GM12878 (cell line): ENCODE data around the gene HMCES. TPM values are rescaled to one million over a fixed set of nuclear protein-coding genes. Genes with fewer than 3 reads are reported as not detected.

Source experiments
- ATAC-seq: fragments of 200-7000 bp; cut with Tn5 transposase; 3 replicates; pipeline ENCODE4 v1.9.1; 2020; ENCODE audit warnings: mild to moderate bottlenecking, moderate library complexity
- BruUV-seq: library from RNA; stranded (reverse); fragments of 400-500 nt; replicated peaks from 2 replicates; lab custom pipeline; 2021; lab: Mats Ljungman, UMichigan
- CTCF ChIA-PET: fragments of 300-600 bp; sonication (Branson Sonifier 250); formaldehyde crosslinking; extraction: SDS; loops from one replicate; lab custom pipeline; 2021; ENCODE audit warnings: inconsistent platforms; lab: Yijun Ruan, JAX
- POLR2A ChIA-PET: fragments of 350-600 bp; formaldehyde crosslinking; extraction: SDS; loops from one replicate; lab custom pipeline; 2021; ENCODE audit warnings: inconsistent platforms; lab: Charles Lee
- RAD21 ChIA-PET: fragments of 300-600 bp; sonication (Branson Sonifier 250); formaldehyde crosslinking; loops from one replicate; lab custom pipeline; 2023; ENCODE audit warnings: antibody characterized with exemption; ENCODE audit not compliant: unreplicated experiment; lab: Charles Lee
- SMC1A ChIA-PET: fragments of 300-600 bp; sonication (Branson Sonifier 250); formaldehyde crosslinking; loops from one replicate; lab custom pipeline; 2023; ENCODE audit not compliant: unreplicated experiment, uncharacterized antibody; lab: Charles Lee
- DNase-seq: peaks from one replicate; pipeline ENCODE4 v3.0.0-alpha.2; 2011; ENCODE audit warnings: low read depth, low spot score
- FAIRE-seq: peaks from 3 replicates; lab custom pipeline; 2011; peaks lifted over from hg19 to GRCh38; lab: Jason Lieb, UNC
- H2AFZ ChIP-seq: 2 replicates; pipeline ENCODE4 v1.6.0; 2011; ENCODE audit warnings: low read depth, low read length, control low read depth; ENCODE audit not compliant: control insufficient read depth
- H3K27ac ChIP-seq: 2 replicates; pipeline ENCODE4 v1.5.1; 2011; ENCODE audit warnings: control low read depth; ENCODE audit not compliant: control insufficient read depth, insufficient read depth
- H3K27me3 ChIP-seq, 2 experiments: replicated peaks in 1 of 2; 2 replicates each; pipeline versions ENCODE4 v1.6.0 to v1.6.1; 2011; ENCODE audit warnings: low read length in 1 of 2; ENCODE audit not compliant: control insufficient read depth in 2 of 2, insufficient read depth in 2 of 2
- H3K36me3 ChIP-seq, 2 experiments: 2 replicates each; pipeline ENCODE4 v1.5.1; 2011; ENCODE audit warnings: low read length in 1 of 2; ENCODE audit not compliant: control insufficient read depth in 2 of 2, insufficient read depth in 2 of 2
- H3K4me1 ChIP-seq: 2 replicates; pipeline ENCODE4 v1.6.1; 2011; ENCODE audit warnings: mild to moderate bottlenecking, low read length, moderate library complexity, mixed read lengths; ENCODE audit not compliant: control insufficient read depth, insufficient read depth
- H3K4me2 ChIP-seq: 2 replicates; pipeline ENCODE4 v1.6.0; 2011; ENCODE audit warnings: control low read depth; ENCODE audit not compliant: control insufficient read depth, insufficient read depth
- H3K4me3 ChIP-seq: fragments of 200-600 bp; sonication (generic); 2 replicates; pipeline ENCODE4 v1.5.1; 2016
- H3K79me2 ChIP-seq: 2 replicates; pipeline ENCODE4 v1.6.0; 2011; ENCODE audit warnings: low read length; ENCODE audit not compliant: control insufficient read depth, insufficient read depth
- H3K9ac ChIP-seq: 2 replicates; pipeline ENCODE4 v1.8.0; 2011; ENCODE audit warnings: low read length, control low read depth, mixed read lengths; ENCODE audit not compliant: control insufficient read depth, insufficient read depth
- H3K9me3 ChIP-seq: replicated peaks from 3 replicates; pipeline ENCODE4 v1.5.1; 2011; ENCODE audit warnings: mild to moderate bottlenecking, low read length; ENCODE audit not compliant: control insufficient read depth, insufficient read depth
- H4K20me1 ChIP-seq: 2 replicates; pipeline ENCODE4 v1.6.0; 2011; ENCODE audit not compliant: control insufficient read depth, insufficient read depth
- ASH2L ChIP-seq: fragments of 300-600, 200-600 bp; sonication (generic); IDR thresholded peaks from 2 replicates; pipeline ENCODE4 v1.6.1; 2017; ENCODE audit warnings: low read depth, mild to moderate bottlenecking, borderline replicate concordance
- CHD1 ChIP-seq: IDR thresholded peaks from 2 replicates; pipeline ENCODE4 v1.6.1; 2012; ENCODE audit warnings: low read depth, low read length, improper control_type of control experiment
- CHD2 ChIP-seq: IDR thresholded peaks from 2 replicates; pipeline ENCODE4 v1.6.1; 2011; ENCODE audit warnings: low read depth, low read length, improper control_type of control experiment, borderline replicate concordance
- ESRRA ChIP-seq: IDR thresholded peaks from 2 replicates; pipeline ENCODE4 v1.6.1; 2012; ENCODE audit warnings: mild to moderate bottlenecking, low read length, improper control_type of control experiment
- KLF5 ChIP-seq: fragments of 450-650 bp; IDR thresholded peaks from 2 replicates; pipeline ENCODE4 v1.6.1; 2014; ENCODE audit warnings: mild to moderate bottlenecking; ENCODE audit not compliant: partially characterized antibody
- MEF2B ChIP-seq: fragments of 450-650 bp; IDR thresholded peaks from 2 replicates; pipeline ENCODE4 v1.6.1; 2018; ENCODE audit warnings: mild to moderate bottlenecking, moderate library complexity; ENCODE audit not compliant: partially characterized antibody, poor library complexity, severe bottlenecking
- MXI1 ChIP-seq: fragments of 150-350 bp; IDR thresholded peaks from 2 replicates; pipeline ENCODE4 v1.6.1; 2011; ENCODE audit warnings: low read depth, mild to moderate bottlenecking, inconsistent platforms, low read length, improper control_type of control experiment
- NFYA ChIP-seq: IDR thresholded peaks from 2 replicates; pipeline ENCODE4 v1.6.1; 2011; ENCODE audit warnings: low read depth, mild to moderate bottlenecking, low read length, improper control_type of control experiment, borderline replicate concordance
- POU2F2 ChIP-seq: IDR thresholded peaks from 3 replicates; pipeline ENCODE4 v1.6.1; 2011; ENCODE audit warnings: low read depth, mild to moderate bottlenecking, low read length, borderline replicate concordance
- RAD51 ChIP-seq: fragments of 450-650 bp; IDR thresholded peaks from 2 replicates; pipeline ENCODE4 v1.6.1; 2016; ENCODE audit warnings: moderate library complexity, mild to moderate bottlenecking, inconsistent platforms
- ZNF384 ChIP-seq: IDR thresholded peaks from 2 replicates; pipeline ENCODE4 v1.6.1; 2012; ENCODE audit warnings: low read depth, mild to moderate bottlenecking, low read length, improper control_type of control experiment, borderline replicate concordance
- ZZZ3 ChIP-seq: IDR thresholded peaks from 2 replicates; pipeline ENCODE4 v1.6.1; 2011; ENCODE audit warnings: low read depth; ENCODE audit not compliant: control insufficient read depth, insufficient read length
- WGBS: methylation state at CpG from one replicate; pipeline ENCODE4 v1.1.6; 2016; ENCODE audit warnings: low lambda C conversion rate; ENCODE audit not compliant: insufficient replicate concordance, insufficient coverage; ENCODE audit errors: missing lambda C conversion rate; 5-methylcytosine and 5-hydroxymethylcytosine counted together
- in situ Hi-C: fragments of 300-500 bp; cut with MboI; formaldehyde crosslinking; loops from 9 replicates; pipeline ENCODE4 v1.14.3; 2018; ENCODE audit warnings: mixed read lengths
- intact Hi-C: fragments of 100-400 bp; cut with micrococcal nuclease; formaldehyde crosslinking; loops from one replicate; pipeline ENCODE4 v1.14.2; 2022; ENCODE audit not compliant: unreplicated experiment
- polyA plus RNA-seq, 11 experiments: library from polyadenylated mRNA; depleted of rRNA in 4 of 11; unstranded in 6 of 11; stranded (reverse) in 5 of 11; fragments of >200 nt; fragmentation: Nextera tagmentation in 4 of 11; fragmentation: Illumina TruSeq in 1 of 11; extraction: Ambion mirVana in 4 of 11; extraction: Trizol in 1 of 11; gene quantifications; 1 replicate in 1 of 11; 2 replicates in 10 of 11; pipeline versions ENCODE4 v1.2.1 to v1.2.3, GENCODE V29; 2011 to 2016; ENCODE audit warnings: inconsistent platforms in 2 of 11, missing spikeins in 2 of 11, low read depth in 1 of 11
- total RNA-seq, 4 experiments: library from RNA; depleted of rRNA in 3 of 4; stranded (reverse); fragments of >200 nt in 3 of 4; fragmentation: Illumina TruSeq in 1 of 4; extraction: Trizol in 1 of 4; gene quantifications; 2 replicates each; pipeline versions ENCODE4 v1.2.1 to v1.2.3, GENCODE V29; 2013 to 2021
- TF ChIP-seq, protein P1 (sequence below): fragments of 450-650 bp; formaldehyde crosslinking; IDR thresholded peaks from 2 replicates; pipeline ENCODE4 v1.4.0; 2020; ENCODE audit warnings: mild to moderate bottlenecking, moderate library complexity

Gene HMCES
- total and polyA plus RNA-seq, 10 of the 15 experiments (the other 5 are each of a cell fraction or from before 2014, with no cell fraction given) = 12.4 to 49.8 (median 27.0) TPM

DNA sequence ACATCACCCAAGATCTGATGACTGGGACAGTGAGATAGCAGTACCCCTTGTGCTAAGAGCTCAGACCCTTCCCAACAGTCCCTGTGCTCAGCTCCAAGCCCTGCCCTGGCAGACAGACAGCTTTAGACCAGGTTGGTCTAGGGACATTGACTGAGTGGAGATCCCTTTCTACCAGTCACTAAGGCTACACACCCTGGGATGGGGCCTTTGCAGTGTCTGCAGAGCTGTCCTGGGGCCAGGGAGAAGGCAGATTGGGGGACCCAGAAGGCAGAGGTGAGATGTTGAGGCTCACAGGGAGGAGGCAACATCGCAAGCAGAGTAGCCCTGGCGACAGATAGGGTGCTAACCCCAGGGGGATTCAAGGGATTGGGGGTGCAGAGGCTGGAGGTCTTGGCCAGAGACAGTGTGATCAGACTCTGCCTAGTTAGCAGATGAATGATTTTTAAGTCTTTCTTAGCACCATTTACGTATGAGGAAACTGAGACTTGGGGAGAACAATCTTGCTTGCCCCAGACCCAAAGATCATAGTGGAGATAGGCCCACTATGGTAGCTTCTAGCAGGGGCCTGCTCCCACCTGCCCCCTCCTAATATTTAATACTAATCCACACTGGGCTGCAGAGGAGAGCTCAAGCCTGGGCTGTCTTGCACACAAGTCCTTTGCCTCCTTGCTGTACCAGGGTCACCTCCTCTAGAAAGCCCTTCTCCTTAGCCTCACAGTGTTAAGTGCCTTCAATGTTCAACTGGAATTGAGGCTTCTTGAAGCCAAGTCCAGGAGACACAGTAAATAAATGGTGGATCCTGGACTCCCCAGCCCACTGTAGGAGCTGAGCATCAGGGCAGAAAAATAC lies 32.6 kb downstream of the HMCES start (continued):
- no peak for TF ChIP-seq RAD51
- TF ChIP-seq KLF5 = no peak

DNA sequence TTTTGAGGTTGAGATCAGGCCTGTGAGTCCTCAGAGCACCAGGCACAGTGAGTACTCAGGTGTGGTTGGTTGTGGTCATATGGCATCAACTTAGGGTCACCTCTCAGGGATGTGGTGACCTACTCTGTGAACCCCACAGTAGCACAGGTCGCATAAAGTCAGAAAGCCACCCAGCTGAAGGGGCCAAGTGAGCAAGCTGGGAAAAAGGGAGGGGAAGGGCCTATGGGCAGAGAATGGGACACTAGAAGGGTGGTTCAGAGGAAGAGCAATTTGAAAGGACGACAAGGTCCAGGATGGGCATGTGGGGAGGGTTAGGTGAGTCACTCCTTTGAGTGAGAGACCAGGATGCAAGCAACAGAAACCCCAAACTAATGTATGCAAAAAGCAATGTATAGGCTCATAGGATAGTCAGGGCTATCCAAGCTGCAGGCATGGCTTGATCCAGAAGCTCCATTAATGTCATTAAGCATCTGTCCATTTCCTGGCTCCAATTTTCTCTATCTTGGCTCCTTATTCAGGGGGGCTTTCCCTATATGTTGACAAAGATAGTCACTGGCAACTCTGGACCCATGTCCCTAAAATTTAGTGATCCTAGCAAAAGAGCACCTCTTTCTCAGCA lies 33.5 kb downstream of the HMCES start:
- H3K9me3 ChIP-seq = no peaks in the 10 kb centered on the region
- H3K79me2 ChIP-seq = no peaks in the 10 kb centered on the region; the same call in 1 of the 2 replicates
- DNase-seq (no peak), FAIRE-seq (no peak), ATAC-seq (no peak)
- no peak overlapping the region for H3K4me2 ChIP-seq
- RAD21 ChIA-PET = interaction anchor here (1.3 to 2.5 kb wide), 3 partner anchors 29 to 63 kb away, joined by 3 to 7 read pairs (median 5); partner anchors contain the start of gene COPG1
- H3K4me1 ChIP-seq = peaks cover 13% of the 10 kb centered on the region
- in situ Hi-C loops = no loop called here
- POLR2A ChIA-PET = interaction anchor here (0.5 to 2.6 kb wide), 9 partner anchors 14 to 236 kb away, joined by 3 to 13 read pairs (median 4); partner anchors contain the start of genes COPG1 and HMCES
- H3K9ac ChIP-seq = no peak overlapping the region
- BruUV-seq = no TSS peak
- no peaks in the 10 kb centered on the region; a peak in 1 of 4 replicates for H3K36me3 ChIP-seq
- H3K27me3 ChIP-seq = no peaks in the 10 kb centered on the region
- no peak overlapping the region for H3K4me3 ChIP-seq
- WGBS = 53% methylated on average over 2 of the region's 2 CpGs
- intact Hi-C loops = loop anchor here (2.0 kb wide), 1 partner anchor 63 kb away; the partner anchor contains the start of gene COPG1
- CTCF ChIA-PET = interaction anchor here (0.7 to 1.6 kb wide), 8 partner anchors 12 to 115 kb away, joined by 3 to 8 read pairs (median 4); partner anchors contain the start of gene COPG1
- SMC1A ChIA-PET = interaction anchor here (0.7 to 8.5 kb wide), 8 partner anchors 9 to 342 kb away, joined by 3 to 75 read pairs (median 4); no protein-coding TSS in a partner anchor
- H2AFZ ChIP-seq = no peak overlapping the region
- H4K20me1 ChIP-seq = no peaks in the 10 kb centered on the region
- no peak overlapping the region for H3K27ac ChIP-seq
- TF ChIP-seq, protein P1, sequence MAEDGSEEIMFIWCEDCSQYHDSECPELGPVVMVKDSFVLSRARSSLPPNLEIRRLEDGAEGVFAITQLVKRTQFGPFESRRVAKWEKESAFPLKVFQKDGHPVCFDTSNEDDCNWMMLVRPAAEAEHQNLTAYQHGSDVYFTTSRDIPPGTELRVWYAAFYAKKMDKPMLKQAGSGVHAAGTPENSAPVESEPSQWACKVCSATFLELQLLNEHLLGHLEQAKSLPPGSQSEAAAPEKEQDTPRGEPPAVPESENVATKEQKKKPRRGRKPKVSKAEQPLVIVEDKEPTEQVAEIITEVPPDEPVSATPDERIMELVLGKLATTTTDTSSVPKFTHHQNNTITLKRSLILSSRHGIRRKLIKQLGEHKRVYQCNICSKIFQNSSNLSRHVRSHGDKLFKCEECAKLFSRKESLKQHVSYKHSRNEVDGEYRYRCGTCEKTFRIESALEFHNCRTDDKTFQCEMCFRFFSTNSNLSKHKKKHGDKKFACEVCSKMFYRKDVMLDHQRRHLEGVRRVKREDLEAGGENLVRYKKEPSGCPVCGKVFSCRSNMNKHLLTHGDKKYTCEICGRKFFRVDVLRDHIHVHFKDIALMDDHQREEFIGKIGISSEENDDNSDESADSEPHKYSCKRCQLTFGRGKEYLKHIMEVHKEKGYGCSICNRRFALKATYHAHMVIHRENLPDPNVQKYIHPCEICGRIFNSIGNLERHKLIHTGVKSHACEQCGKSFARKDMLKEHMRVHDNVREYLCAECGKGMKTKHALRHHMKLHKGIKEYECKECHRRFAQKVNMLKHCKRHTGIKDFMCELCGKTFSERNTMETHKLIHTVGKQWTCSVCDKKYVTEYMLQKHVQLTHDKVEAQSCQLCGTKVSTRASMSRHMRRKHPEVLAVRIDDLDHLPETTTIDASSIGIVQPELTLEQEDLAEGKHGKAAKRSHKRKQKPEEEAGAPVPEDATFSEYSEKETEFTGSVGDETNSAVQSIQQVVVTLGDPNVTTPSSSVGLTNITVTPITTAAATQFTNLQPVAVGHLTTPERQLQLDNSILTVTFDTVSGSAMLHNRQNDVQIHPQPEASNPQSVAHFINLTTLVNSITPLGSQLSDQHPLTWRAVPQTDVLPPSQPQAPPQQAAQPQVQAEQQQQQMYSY (CRISPR knock-in tag) = no peak
- no peak for TF ChIP-seq MXI1
- no peak for TF ChIP-seq CHD2
- TF ChIP-seq ZZZ3 = no peak
- no peak for TF ChIP-seq KLF5
- TF ChIP-seq POU2F2 = peak; percentile 37; the same call in 1 of the 3 replicates
- TF ChIP-seq CHD1 = no peak
- TF ChIP-seq MEF2B = no peak
- no peak for TF ChIP-seq ESRRA
- TF ChIP-seq ASH2L = no peak
- TF ChIP-seq ZNF384 = no peak
- TF ChIP-seq NFYA = no peak
